H9 (cell line): ENCODE data around the gene PRR33. TPM values are rescaled to one million over a fixed set of nuclear protein-coding genes. Genes with fewer than 3 reads are reported as not detected.

Experiments
- DNase-seq: peaks from one replicate; pipeline ENCODE4 v3.0.0-alpha.2; 2017
- H2AFZ ChIP-seq: one replicate; pipeline ENCODE4 v1.6.1; 2013; ENCODE audit warnings: mild to moderate bottlenecking, low read length, control low read depth, moderate library complexity
- H2AK5ac ChIP-seq: 2 replicates; pipeline ENCODE4 v1.6.1; 2013; ENCODE audit warnings: low read length, control low read depth, mixed read lengths; ENCODE audit not compliant: insufficient read length
- H2BK120ac ChIP-seq: one replicate; pipeline ENCODE4 v1.6.1; 2013; ENCODE audit warnings: low read depth, mild to moderate bottlenecking, low read length, control low read depth, inconsistent platforms; ENCODE audit not compliant: poor library complexity, severe bottlenecking
- H2BK12ac ChIP-seq: 2 replicates; pipeline ENCODE4 v1.6.1; 2013; ENCODE audit warnings: low read length, control low read depth, mixed read lengths, low read depth; ENCODE audit not compliant: insufficient read length
- H2BK15ac ChIP-seq: 2 replicates; pipeline ENCODE4 v1.6.1; 2013; ENCODE audit warnings: low read depth, low read length, control low read depth
- H2BK20ac ChIP-seq: one replicate; pipeline ENCODE4 v1.6.1; 2013; ENCODE audit warnings: low read depth, mild to moderate bottlenecking, low read length, control low read depth, inconsistent platforms; ENCODE audit not compliant: poor library complexity, severe bottlenecking
- H2BK5ac ChIP-seq: 2 replicates; pipeline ENCODE4 v1.6.1; 2013; ENCODE audit warnings: low read length, control low read depth, mixed read lengths; ENCODE audit not compliant: insufficient read length
- H3K14ac ChIP-seq: 2 replicates; pipeline ENCODE4 v1.6.1; 2013; ENCODE audit warnings: low read length, control low read depth; ENCODE audit not compliant: insufficient read depth
- H3K18ac ChIP-seq: 2 replicates; pipeline ENCODE4 v1.6.1; 2013; ENCODE audit warnings: low read depth, mild to moderate bottlenecking, mixed read lengths, low read length, control low read depth; ENCODE audit not compliant: insufficient read length
- H3K23ac ChIP-seq: 2 replicates; pipeline ENCODE4 v1.6.1; 2013; ENCODE audit warnings: low read length, control low read depth, mixed read lengths, low read depth; ENCODE audit not compliant: insufficient read length
- H3K23me2 ChIP-seq: 2 replicates; pipeline ENCODE4 v1.6.1; 2013; ENCODE audit warnings: low read depth, mild to moderate bottlenecking, mixed read lengths, low read length, control low read depth; ENCODE audit not compliant: insufficient read length, poor library complexity, severe bottlenecking
- H3K27ac ChIP-seq: 2 replicates; pipeline ENCODE4 v1.5.1; 2013; ENCODE audit warnings: low read length, control low read depth, mixed read lengths, low read depth; ENCODE audit not compliant: insufficient read length
- H3K27me3 ChIP-seq: 2 replicates; pipeline ENCODE4 v1.6.1; 2013; ENCODE audit warnings: low read length, control low read depth, inconsistent platforms; ENCODE audit not compliant: insufficient read depth
- H3K4ac ChIP-seq: 2 replicates; pipeline ENCODE4 v1.6.1; 2013; ENCODE audit warnings: low read depth, mild to moderate bottlenecking, control low read depth, inconsistent platforms, low read length, moderate library complexity
- H3K4me1 ChIP-seq: 2 replicates; pipeline ENCODE4 v1.6.1; 2013; ENCODE audit warnings: low read length, control low read depth, inconsistent platforms; ENCODE audit not compliant: insufficient read depth
- H3K4me2 ChIP-seq: 2 replicates; pipeline ENCODE4 v1.6.1; 2013; ENCODE audit warnings: low read length, control low read depth, mixed read lengths; ENCODE audit not compliant: insufficient read length, insufficient read depth
- H3K56ac ChIP-seq: 2 replicates; pipeline ENCODE4 v1.6.1; 2013; ENCODE audit warnings: low read depth, mild to moderate bottlenecking, mixed read lengths, low read length, control low read depth; ENCODE audit not compliant: insufficient read length
- H3K79me1 ChIP-seq: 2 replicates; pipeline ENCODE4 v1.6.1; 2013; ENCODE audit warnings: low read depth, mild to moderate bottlenecking, moderate library complexity, low read length, control low read depth, inconsistent platforms; ENCODE audit not compliant: insufficient read depth, poor library complexity, severe bottlenecking
- H3K79me2 ChIP-seq: 2 replicates; pipeline ENCODE4 v1.6.1; 2013; ENCODE audit warnings: low read length, control low read depth, inconsistent platforms; ENCODE audit not compliant: insufficient read depth
- H3K9ac ChIP-seq: 2 replicates; pipeline ENCODE4 v1.6.1; 2013; ENCODE audit warnings: low read length, control low read depth, mixed read lengths; ENCODE audit not compliant: insufficient read length; ENCODE audit errors: extremely low read depth
- H3K9me3 ChIP-seq: one replicate; pipeline ENCODE4 v1.6.1; 2013; ENCODE audit warnings: low read depth, low read length, inconsistent platforms; ENCODE audit not compliant: control insufficient read depth
- H3T11ph ChIP-seq: one replicate; pipeline ENCODE4 v1.6.1; 2013; ENCODE audit warnings: mild to moderate bottlenecking, low read length, control low read depth, inconsistent platforms
- H4K20me1 ChIP-seq: one replicate; pipeline ENCODE4 v1.6.1; 2013; ENCODE audit not compliant: control insufficient read depth, insufficient read length, insufficient read depth
- H4K5ac ChIP-seq: 2 replicates; pipeline ENCODE4 v1.6.1; 2013; ENCODE audit warnings: low read depth, mild to moderate bottlenecking, mixed read lengths, low read length, control low read depth; ENCODE audit not compliant: insufficient read length
- H4K8ac ChIP-seq: replicated peaks from 2 replicates; pipeline ENCODE4 v1.6.1; 2013; ENCODE audit warnings: low read length, control low read depth, mixed read lengths, low read depth; ENCODE audit not compliant: insufficient read length
- H4K91ac ChIP-seq: 2 replicates; pipeline ENCODE4 v1.6.1; 2013; ENCODE audit warnings: low read depth, mild to moderate bottlenecking, moderate library complexity, mixed read lengths, low read length, control low read depth; ENCODE audit not compliant: insufficient read length
- H3K27ac Mint-ChIP-seq, 3 experiments: 2 replicates in 2 of 3; 3 replicates in 1 of 3; pipeline ENCODE4 v1.8.0; 2020 to 2021; ENCODE audit warnings: mixed read lengths in 3 of 3, mild to moderate bottlenecking in 1 of 3, moderate library complexity in 1 of 3
- H3K27me3 Mint-ChIP-seq: 2 replicates; pipeline ENCODE4 v1.8.0; 2021; ENCODE audit warnings: low read depth, mild to moderate bottlenecking, moderate library complexity, mixed read lengths
- H3K36me3 Mint-ChIP-seq, 3 experiments: 2 replicates in 2 of 3; 3 replicates in 1 of 3; pipeline ENCODE4 v1.8.0; 2020 to 2021; ENCODE audit warnings: low read depth in 3 of 3, mixed read lengths in 3 of 3; ENCODE audit not compliant: insufficient read depth in 1 of 3
- H3K4me1 Mint-ChIP-seq, 2 experiments: 2 replicates each; pipeline ENCODE4 v1.8.0; 2020; ENCODE audit warnings: mixed read lengths in 2 of 2
- H3K4me3 Mint-ChIP-seq, 2 experiments: 2 replicates in 1 of 2; 3 replicates in 1 of 2; pipeline ENCODE4 v1.8.0; 2020 to 2021; ENCODE audit warnings: mild to moderate bottlenecking in 2 of 2, mixed read lengths in 2 of 2, moderate library complexity in 1 of 2
- H3K9me3 Mint-ChIP-seq, 2 experiments: 2 replicates in 1 of 2; 3 replicates in 1 of 2; pipeline ENCODE4 v1.8.0; 2020; ENCODE audit warnings: mild to moderate bottlenecking in 2 of 2, mixed read lengths in 2 of 2, moderate library complexity in 1 of 2
- CTCF ChIP-seq: fragments of 200-600 bp; sonication (generic); conservative IDR thresholded peaks from 3 replicates; pipeline ENCODE4 v1.8.0; 2021; ENCODE audit warnings: antibody characterized with exemption, mild to moderate bottlenecking
- WGBS: extraction: QIAGEN DNeasy Blood & Tissue Kit; methylation state at CpG from one replicate; pipeline ENCODE4 v1.1.7; 2013; ENCODE audit warnings: missing lambda C conversion rate, low lambda C conversion rate, mixed read lengths; ENCODE audit not compliant: insufficient read length; ENCODE audit errors: extremely low coverage; 5-methylcytosine and 5-hydroxymethylcytosine counted together
- total RNA-seq: library from RNA; stranded (reverse); gene quantifications from 2 replicates; pipeline ENCODE4 v1.2.1, GENCODE V29; 2021

The PRR33 gene
- total RNA-seq, 1 experiment from 2014 or later, result not detected

GRCh38 chr11:1842149-1843097, 49.3 kb downstream of the PRR33 start:
- Histone ChIP-seq H3K4me1 (no peaks in the 10 kb centered on the region), H4K8ac (no peak overlapping the region), H3K14ac (no peak overlapping the region), H3K4ac (no peak overlapping the region), H4K91ac (no peak overlapping the region), H2BK15ac (no peak overlapping the region), H3K27ac (no peak overlapping the region), H2AFZ (no peak overlapping the region), H3K9ac (no peak overlapping the region), H3K79me2 (no peaks in the 10 kb centered on the region), H2BK120ac (no peak overlapping the region), H3K79me1 (no peaks in the 10 kb centered on the region), H4K20me1 (no peaks in the 10 kb centered on the region), H3K23me2 (no peaks in the 10 kb centered on the region), H3K18ac (no peak overlapping the region), H2AK5ac (no peak overlapping the region), H2BK20ac (no peak overlapping the region), H3T11ph (no peak overlapping the region), H2BK12ac (no peak overlapping the region), H3K23ac (no peak overlapping the region), H3K56ac (no peak overlapping the region), H3K27me3 (no peaks in the 10 kb centered on the region), H3K4me2 (no peak overlapping the region), H4K5ac (no peak overlapping the region), H2BK5ac (no peak overlapping the region), H3K9me3 (no peaks in the 10 kb centered on the region)
- Mint-ChIP-seq H3K36me3 (no peaks in the 10 kb centered on the region), H3K27ac (no peak overlapping the region), H3K9me3 (no peaks in the 10 kb centered on the region), H3K4me3 (no peak overlapping the region), H3K27me3 (peaks cover 16% of the 10 kb centered on the region), H3K4me1 (peaks cover 0 to 4% of the 10 kb centered on the region in 2 experiments; a peak in 1 of 4 replicates)
- no CpG with 5 or more reads among the region's 29 CpGs for WGBS
- no peak for TF ChIP-seq CTCF
- no peak for DNase-seq
